Right ventricle myocardium superior (tissue), 1 donor: Measurements from ENCODE around the gene ASB6. TPM values are rescaled to one million over a fixed set of nuclear protein-coding genes. Genes with fewer than 3 reads are reported as not detected.

Experiments used
- ATAC-seq: fragments of 200-7000 bp; cut with Tn5 transposase; one replicate; pipeline ENCODE4 v1.9.1; 2020; ENCODE audit warnings: mild to moderate bottlenecking; ENCODE audit not compliant: poor library complexity
- DNase-seq: peaks from one replicate; pipeline ENCODE4 v3.0.0-alpha.2; 2020
- intact Hi-C: fragments of 100-400 bp; cut with DNase I; formaldehyde crosslinking; loops from one replicate; pipeline ENCODE4 v1.11.2; 2022
- total RNA-seq: library from RNA; stranded (reverse); fragmentation: NEBNext Ultra II Directional; extraction: Animal tissue kit (Norgen Biotek cat#: 25700); gene quantifications from one replicate; pipeline ENCODE4 v1.2.1, GENCODE V29; 2021
- donor health status: DM: no; HTN: yes; CAD: no; lungs with severe emphysema.

ASB6 gene
- total RNA-seq, 1 donor from 2014 or later: 7.9 TPM

DNA sequence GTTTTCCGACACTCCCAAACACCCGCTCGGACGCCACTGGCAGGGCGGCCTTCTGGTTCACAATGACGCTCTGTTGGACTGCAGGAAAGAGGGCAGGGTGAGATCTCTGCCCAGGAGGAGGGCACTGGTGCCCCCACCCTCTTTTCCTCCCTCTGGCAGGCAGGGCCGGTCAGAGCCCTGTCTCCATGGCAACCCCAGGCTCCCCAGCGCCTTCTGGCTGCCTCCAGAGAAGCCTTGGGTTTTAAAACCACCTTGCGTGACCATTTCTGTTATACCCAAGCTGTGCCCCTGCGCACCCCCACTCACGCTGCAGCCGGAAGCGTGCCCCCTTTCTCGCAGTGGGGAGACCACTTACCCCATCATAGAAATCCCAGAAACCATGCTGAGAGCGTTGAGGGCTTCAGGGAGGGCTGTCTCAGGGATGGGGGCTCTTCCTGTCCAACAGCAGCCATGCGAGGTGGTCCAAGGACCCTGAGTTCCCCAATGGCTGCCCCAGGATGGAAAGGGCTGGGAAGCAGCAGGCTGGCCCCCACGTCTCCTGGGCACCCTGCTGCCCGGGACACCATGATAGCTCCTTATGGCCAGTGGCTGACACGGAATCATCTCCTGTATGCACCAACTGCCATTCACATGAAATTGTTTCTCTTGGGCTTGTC lies 28.3 kb downstream of the ASB6 start:
- ATAC-seq: no peak
- intact Hi-C loops: loop anchor here (5.0 kb wide), 1 partner anchor 116 kb away; no protein-coding TSS in a partner anchor
- DNase-seq: no peak

- DNase-seq: no peak
- intact Hi-C loops: loop anchor here (5.0 kb wide), 1 partner anchor 116 kb away; no protein-coding TSS in a partner anchor
- ATAC-seq: no peak
These were observed 29.0 kb downstream of the ASB6 start for GRCh38 chr9:129612815-129613519.

GRCh38 chr9:129612123-129612522 lies 29.8 kb downstream of the ASB6 start:
- ATAC-seq (no peak), DNase-seq (no peak)
- intact Hi-C loops: loop anchor here (5.0 kb wide), 1 partner anchor 115 kb away; no protein-coding TSS in a partner anchor

DNA sequence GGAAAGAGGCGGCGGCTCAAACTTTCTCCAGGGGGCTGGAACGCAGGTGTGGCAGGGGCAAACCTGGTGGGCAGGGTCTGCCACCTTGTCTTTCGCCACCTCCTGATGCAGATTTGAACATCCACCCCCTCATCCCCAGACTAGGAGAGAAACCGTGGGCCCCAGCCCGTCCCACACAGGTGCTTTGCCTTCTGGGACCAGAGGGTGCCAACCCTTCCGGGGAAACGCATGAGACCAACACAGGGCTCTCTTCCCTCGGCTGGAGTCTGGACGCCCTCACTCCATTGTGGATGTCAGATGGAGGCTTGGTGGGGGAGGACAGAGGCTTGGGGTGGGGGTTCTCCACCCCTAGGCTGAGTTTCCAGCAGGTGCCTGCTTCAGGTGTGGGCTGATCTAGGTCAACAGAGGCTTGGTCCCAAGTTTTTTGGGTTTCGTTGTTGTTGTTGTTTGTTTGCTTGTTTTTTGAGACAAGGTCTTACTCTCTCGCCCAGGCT lies 30.6 kb downstream of the ASB6 start:
- DNase-seq: no peak
- ATAC-seq: no peak
- intact Hi-C loops: loop anchor here (5.0 kb wide), 1 partner anchor 114 kb away; no protein-coding TSS in a partner anchor

DNA sequence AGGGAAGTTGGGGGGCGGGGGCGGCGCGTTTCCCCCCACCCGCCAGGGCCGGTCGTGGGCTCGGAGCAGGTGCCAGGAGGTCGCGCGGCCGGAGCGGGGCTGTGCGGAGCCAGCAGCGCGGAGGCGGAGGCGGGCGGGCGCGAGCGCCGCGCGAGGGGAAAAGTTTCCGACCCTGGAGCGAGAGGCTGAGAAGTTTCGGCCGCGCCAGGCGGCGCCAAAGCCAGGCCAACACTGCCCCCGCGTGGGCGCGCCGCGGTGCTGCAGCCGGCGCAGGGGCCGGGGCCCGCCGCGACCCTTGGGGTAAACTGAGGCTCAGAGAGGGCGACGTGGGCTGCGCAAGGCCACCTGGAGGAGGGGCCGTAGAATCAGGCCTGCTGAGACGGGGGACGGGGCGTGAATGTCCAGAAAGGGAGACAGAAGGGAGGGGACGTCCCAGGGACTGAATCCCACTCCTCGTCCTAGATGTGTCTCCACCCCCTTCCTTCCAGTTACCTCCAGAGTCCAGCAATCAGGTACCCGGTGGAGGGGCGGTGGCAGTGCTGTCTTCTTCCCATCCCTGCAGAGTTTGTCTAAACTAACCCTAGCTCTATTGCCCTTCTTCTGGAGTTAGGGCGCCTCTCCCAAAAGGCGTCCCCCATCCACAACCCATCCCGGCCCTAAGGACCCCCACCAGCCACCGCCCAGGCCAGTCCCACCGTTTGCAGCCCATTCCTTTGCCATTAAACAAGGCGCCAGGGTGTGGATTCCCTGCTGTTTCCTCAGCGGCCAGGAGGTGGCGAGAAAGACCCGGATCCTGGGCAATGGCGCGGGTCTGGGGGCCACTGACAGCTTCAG lies 31.3 kb downstream of the ASB6 start:
- intact Hi-C loops: loop anchor here (5.0 kb wide), 1 partner anchor 113 kb away; no protein-coding TSS in a partner anchor
- ATAC-seq (peak; percentile 76), DNase-seq (peak; percentile 89)

- DNase-seq: no peak
- intact Hi-C loops: loop anchor here (5.0 kb wide), 1 partner anchor 113 kb away; no protein-coding TSS in a partner anchor
- no peak for ATAC-seq
These were observed 31.8 kb downstream of the ASB6 start for GRCh38 chr9:129610213-129610472.

GRCh38 chr9:129609486-129610212 lies 32.3 kb downstream of the ASB6 start:
- intact Hi-C loops: loop anchor here (2.0 to 5.0 kb wide), 2 partner anchors 112 to 471 kb away; no protein-coding TSS in a partner anchor
- DNase-seq (peak; percentile 67), ATAC-seq (peak; percentile 4)

GRCh38 chr9:129608561-129609481 lies 33.1 kb downstream of the ASB6 start:
- DNase-seq (no peak), ATAC-seq (no peak)
- intact Hi-C loops: loop anchor here (2.0 kb wide), 1 partner anchor 470 kb away; no protein-coding TSS in a partner anchor

- no peak for DNase-seq
- no peak for ATAC-seq
- intact Hi-C loops: no loop called here
These were observed 34.9 kb downstream of the ASB6 start for GRCh38 chr9:129607027-129607387.

- ATAC-seq (no peak), DNase-seq (no peak)
- intact Hi-C loops: no loop called here
These were observed 35.6 kb downstream of the ASB6 start for GRCh38 chr9:129606161-129607026.

- DNase-seq (no peak), ATAC-seq (no peak)
- intact Hi-C loops: no loop called here
These were observed 37.2 kb downstream of the ASB6 start for GRCh38 chr9:129604766-129605163.

GRCh38 chr9:129604056-129604765 lies 37.7 kb downstream of the ASB6 start:
- intact Hi-C loops: no loop called here
- ATAC-seq (no peak), DNase-seq (no peak)

- no peak for ATAC-seq
- peak; percentile 46 for DNase-seq
- intact Hi-C loops: no loop called here
These were observed 39.1 kb downstream of the ASB6 start for GRCh38 chr9:129602598-129603415.

DNA sequence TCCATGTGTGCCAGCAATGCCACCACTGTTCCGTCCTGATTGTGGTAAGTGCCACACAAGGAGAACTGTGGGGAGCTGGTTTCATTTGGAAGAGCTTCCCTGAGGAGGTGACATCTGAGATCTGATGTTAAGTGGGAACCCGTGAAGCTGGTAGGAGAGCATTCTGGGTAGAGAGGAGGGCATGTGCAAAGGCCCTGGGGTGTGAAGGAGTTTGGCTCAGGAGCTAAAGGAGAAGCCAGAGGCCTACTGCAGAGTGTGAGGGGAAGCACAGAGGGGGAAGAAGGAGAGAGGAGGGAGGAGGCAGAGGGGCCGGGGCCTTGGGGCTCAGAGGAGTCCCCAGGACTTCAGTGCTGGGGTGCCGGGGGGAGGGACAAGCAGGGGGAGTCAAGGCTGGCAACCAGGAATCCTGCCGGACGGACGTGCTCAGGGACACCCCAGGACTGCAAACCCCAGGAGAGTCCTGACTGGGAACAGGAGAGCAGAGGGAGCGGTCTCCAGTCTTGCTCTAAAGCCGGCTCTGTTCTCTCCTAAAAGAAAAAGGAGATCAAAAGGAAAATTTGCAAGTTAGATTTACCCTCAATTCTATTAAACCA lies 40.8 kb downstream of the ASB6 start:
- ATAC-seq (no peak), DNase-seq (no peak)
- intact Hi-C loops: no loop called here

DNA sequence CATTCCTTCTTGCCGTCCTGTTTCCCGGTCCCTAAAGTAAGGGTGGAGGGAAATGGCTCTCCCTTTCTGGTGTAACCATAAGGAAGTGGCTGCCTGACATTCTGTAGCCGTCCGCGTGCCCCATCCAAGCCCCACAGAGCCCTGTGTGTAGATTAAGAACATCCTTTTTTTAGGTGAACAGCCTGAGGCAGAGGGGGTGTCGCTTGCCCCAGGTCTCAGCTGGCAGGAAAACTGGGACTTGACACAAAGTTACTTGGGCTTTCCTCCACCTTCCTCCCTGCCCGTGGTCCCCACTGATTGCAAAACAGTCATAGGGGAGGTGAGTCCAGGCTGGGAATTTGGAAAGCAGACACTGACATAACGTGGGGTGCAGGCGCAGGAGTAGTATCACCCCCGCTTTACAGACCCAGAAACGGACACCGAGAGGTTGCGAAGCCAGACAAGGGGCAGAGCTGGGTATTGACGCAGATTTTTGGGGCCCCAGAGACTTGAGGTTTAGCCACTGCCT lies 43.8 kb downstream of the ASB6 start:
- DNase-seq (no peak), ATAC-seq (no peak)
- intact Hi-C loops: no loop called here
